Ishikawa (cell line): Measurements from ENCODE around the gene ACTR1A.

ENCODE experiments used
- NFIC ChIP-seq: IDR thresholded peaks from 2 replicates; pipeline ENCODE4 v1.6.1; 2012
- TAF1 ChIP-seq: IDR thresholded peaks from 2 replicates; pipeline ENCODE4 v1.6.1; 2012; ENCODE audit warnings: low read depth, mild to moderate bottlenecking
- TEAD4 ChIP-seq: IDR thresholded peaks from 2 replicates; pipeline ENCODE4 v1.6.1; 2012
- TF ChIP-seq, protein P1 (sequence below): IDR thresholded peaks from 2 replicates; pipeline ENCODE4 v1.6.1; 2012

GRCh38 chr10:102522874-102523249, 20.4 kb upstream of the ACTR1A start:
- TF ChIP-seq NFIC, result no peak
- TF ChIP-seq TAF1, result no peak
- TF ChIP-seq, protein P1, sequence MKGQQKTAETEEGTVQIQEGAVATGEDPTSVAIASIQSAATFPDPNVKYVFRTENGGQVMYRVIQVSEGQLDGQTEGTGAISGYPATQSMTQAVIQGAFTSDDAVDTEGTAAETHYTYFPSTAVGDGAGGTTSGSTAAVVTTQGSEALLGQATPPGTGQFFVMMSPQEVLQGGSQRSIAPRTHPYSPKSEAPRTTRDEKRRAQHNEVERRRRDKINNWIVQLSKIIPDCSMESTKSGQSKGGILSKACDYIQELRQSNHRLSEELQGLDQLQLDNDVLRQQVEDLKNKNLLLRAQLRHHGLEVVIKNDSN, result no peak
- no peak for TF ChIP-seq TEAD4
